T-cell (primary cell): ENCODE data around the gene ANK3. TPM values are rescaled to one million over a fixed set of nuclear protein-coding genes. Genes with fewer than 3 reads are reported as not detected.

Source experiments
- ATAC-seq, 4 experiments: fragments of 200-7000 bp in 3 of 4; fragments of 150-1000 bp in 1 of 4; cut with Tn5 transposase; replicated peaks in 1 of 4; 1 replicate in 3 of 4; 2 replicates in 1 of 4; pipeline ENCODE4 v1.10.0; 2021; ENCODE audit warnings: moderate library complexity in 3 of 4, mild to moderate bottlenecking in 2 of 4, moderate number of reproducible peaks in 1 of 4
- CTCF ChIA-PET, 2 donors: fragments of 300-600 bp; sonication (Branson Sonifier 250); formaldehyde crosslinking; loops; one replicate each; lab custom pipeline; 2022; ENCODE audit warnings: antibody characterized with exemption in 2 of 2; lab: Charles Lee
- POLR2A ChIA-PET, 2 donors: fragments of 300-600 bp; sonication (Branson Sonifier 250); formaldehyde crosslinking; loops; one replicate each; lab custom pipeline; 2022; ENCODE audit warnings: antibody characterized with exemption in 2 of 2; lab: Charles Lee
- DNase-seq, 35 experiments: peaks; one replicate each; pipeline versions ENCODE4 v3.0.0 to v3.0.0-alpha.2; 2013 to 2023
- H3K27ac ChIP-seq: one replicate; pipeline ENCODE4 v1.5.1; 2013; ENCODE audit warnings: low read length
- H3K27me3 ChIP-seq, 2 experiments: replicated peaks in 1 of 2; 1 replicate in 1 of 2; 2 replicates in 1 of 2; pipeline versions ENCODE4 v1.6.1 to v1.7.0; 2013; ENCODE audit warnings: low read length in 1 of 2, mixed read lengths in 1 of 2; ENCODE audit not compliant: control insufficient read depth in 2 of 2, insufficient read depth in 2 of 2; ENCODE audit errors: extremely low read depth in 1 of 2
- H3K36me3 ChIP-seq, 2 donors: 1 replicate in 1 of 2; 2 replicates in 1 of 2; pipeline versions ENCODE4 v1.6.1 to v1.7.0; 2013; ENCODE audit warnings: low read length in 1 of 2; ENCODE audit not compliant: control insufficient read depth in 2 of 2, insufficient read depth in 1 of 2; ENCODE audit errors: extremely low read depth in 1 of 2
- H3K4me1 ChIP-seq, 2 experiments: 1 replicate in 1 of 2; 2 replicates in 1 of 2; pipeline versions ENCODE4 v1.6.1 to v1.7.0; 2013; ENCODE audit warnings: low read length in 2 of 2, mixed read lengths in 1 of 2; ENCODE audit not compliant: insufficient read depth in 2 of 2, control insufficient read depth in 1 of 2; ENCODE audit errors: extremely low read depth in 1 of 2
- H3K4me3 ChIP-seq, 2 donors: 1 replicate in 1 of 2; 2 replicates in 1 of 2; pipeline versions ENCODE4 v1.5.1 to v1.7.0; 2013; ENCODE audit warnings: mild to moderate bottlenecking in 2 of 2, low read length in 1 of 2, moderate library complexity in 1 of 2; ENCODE audit not compliant: control insufficient read depth in 1 of 2; ENCODE audit errors: extremely low read depth in 1 of 2
- H3K9me3 ChIP-seq: 2 replicates; pipeline ENCODE4 v1.7.0; 2013
- H3K27ac Mint-ChIP-seq, 2 donors: one replicate each; pipeline ENCODE4 v1.8.0; 2020 to 2021; ENCODE audit warnings: mild to moderate bottlenecking in 2 of 2, mixed read lengths in 2 of 2
- H3K27me3 Mint-ChIP-seq, 2 donors: one replicate each; pipeline ENCODE4 v1.8.0; 2021 to 2022; ENCODE audit warnings: mixed read lengths in 2 of 2
- H3K36me3 Mint-ChIP-seq: one replicate; pipeline ENCODE4 v1.8.0; 2021; ENCODE audit warnings: mixed read lengths
- H3K4me1 Mint-ChIP-seq, 3 donors: one replicate each; pipeline ENCODE4 v1.8.0; 2020 to 2022; ENCODE audit warnings: mixed read lengths in 3 of 3, mild to moderate bottlenecking in 1 of 3
- H3K4me3 Mint-ChIP-seq, 3 donors: one replicate each; pipeline ENCODE4 v1.8.0; 2020 to 2022; ENCODE audit warnings: mild to moderate bottlenecking in 3 of 3, mixed read lengths in 3 of 3, moderate library complexity in 3 of 3
- H3K9me3 Mint-ChIP-seq, 3 donors: one replicate each; pipeline ENCODE4 v1.8.0; 2020 to 2022; ENCODE audit warnings: mixed read lengths in 3 of 3
- WGBS: methylation state at CpG from one replicate; pipeline ENCODE4 v1.1.5; 2013; ENCODE audit warnings: missing lambda C conversion rate; ENCODE audit not compliant: insufficient coverage; 5-methylcytosine and 5-hydroxymethylcytosine counted together
- total RNA-seq, 35 experiments: library from RNA in 6 of 35; stranded (reverse) in 6 of 35; fragments of 120-200 nt in 1 of 35; gene quantifications; one replicate each; pipeline versions ENCODE4 v1.2.1 to v1.2.4 and lab custom pipeline; 2013 to 2026

ANK3 gene
- total RNA-seq, 5 donors from 2014 or later (not counting 1 experiment from before 2014, with no cell fraction given) = 43.0 to 74.8 (median 56.7) TPM

GRCh38 chr10:60016794-60017193, 372.9 kb downstream of the ANK3 start:
- Histone ChIP-seq H3K27ac (no peak overlapping the region), H3K9me3 (no peaks in the 10 kb centered on the region), H3K27me3 (no peaks in the 10 kb centered on the region), H3K4me1 (no peaks in the 10 kb centered on the region), H3K4me3 (no peak overlapping the region), H3K36me3 (no peaks in the 10 kb centered on the region)
- Mint-ChIP-seq H3K36me3 (no peaks in the 10 kb centered on the region), H3K27me3 (peaks cover 9 to 11% of the 10 kb centered on the region in 2 donors), H3K27ac (no peak overlapping the region), H3K4me1 (no peaks in the 10 kb centered on the region), H3K4me3 (no peak overlapping the region), H3K9me3 (no peaks in the 10 kb centered on the region)
- POLR2A ChIA-PET = no interaction called here
- no CpG with 5 or more reads among the region's 3 CpGs for WGBS
- DNase-seq (no peak), ATAC-seq (no peak)
- CTCF ChIA-PET = no interaction called here

GRCh38 chr10:60009710-60010383, 379.8 kb downstream of the ANK3 start:
- H3K4me1 ChIP-seq = no peaks in the 10 kb centered on the region
- POLR2A ChIA-PET = no interaction called here
- H3K27ac Mint-ChIP-seq = no peak overlapping the region

GRCh38 chr10:60009276-60009675, 380.4 kb downstream of the ANK3 start:
- ATAC-seq (no peak), DNase-seq (no peak)
- Mint-ChIP-seq H3K27ac (no peak overlapping the region), H3K36me3 (no peaks in the 10 kb centered on the region), H3K27me3 (peaks cover 10% of the 10 kb centered on the region in 2 donors), H3K9me3 (no peaks in the 10 kb centered on the region), H3K4me1 (no peaks in the 10 kb centered on the region), H3K4me3 (no peak overlapping the region)
- Histone ChIP-seq H3K9me3 (no peaks in the 10 kb centered on the region), H3K4me3 (no peak overlapping the region), H3K4me1 (no peaks in the 10 kb centered on the region), H3K27ac (no peak overlapping the region), H3K27me3 (no peaks in the 10 kb centered on the region), H3K36me3 (no peaks in the 10 kb centered on the region)
- POLR2A ChIA-PET = no interaction called here
- WGBS = no CpG with 5 or more reads among the region's 2 CpGs
- CTCF ChIA-PET = no interaction called here

More at GRCh38 chr10:60009710-60010383, 379.8 kb downstream of the ANK3 start:
- WGBS = 33% methylated on average over 1 of the region's 2 CpGs
- DNase-seq (no peak), ATAC-seq (no peak)
- no peaks in the 10 kb centered on the region for H3K27me3 ChIP-seq
- no peaks in the 10 kb centered on the region for H3K4me1 Mint-ChIP-seq
- no peaks in the 10 kb centered on the region for H3K36me3 ChIP-seq
- H3K9me3 ChIP-seq = no peaks in the 10 kb centered on the region
- H3K4me3 Mint-ChIP-seq = no peak overlapping the region
- H3K9me3 Mint-ChIP-seq = no peaks in the 10 kb centered on the region
- CTCF ChIA-PET = no interaction called here
- peaks cover 10% of the 10 kb centered on the region in 2 donors for H3K27me3 Mint-ChIP-seq
- H3K4me3 ChIP-seq = no peak overlapping the region
- no peak overlapping the region for H3K27ac ChIP-seq
- H3K36me3 Mint-ChIP-seq = no peaks in the 10 kb centered on the region

GRCh38 chr10:60008816-60009215, 380.9 kb downstream of the ANK3 start:
- no peak overlapping the region for H3K27ac ChIP-seq
- ChIA-PET POLR2A (no interaction called here), CTCF (no interaction called here)
- Mint-ChIP-seq H3K4me3 (no peak overlapping the region), H3K27me3 (peaks cover 10% of the 10 kb centered on the region in 2 donors), H3K9me3 (no peaks in the 10 kb centered on the region), H3K27ac (no peak overlapping the region), H3K36me3 (no peaks in the 10 kb centered on the region), H3K4me1 (no peaks in the 10 kb centered on the region)
- H3K36me3 ChIP-seq = no peaks in the 10 kb centered on the region
- H3K4me1 ChIP-seq = no peaks in the 10 kb centered on the region
- H3K4me3 ChIP-seq = no peak overlapping the region
- H3K9me3 ChIP-seq = no peaks in the 10 kb centered on the region
- no peak for DNase-seq
- no peaks in the 10 kb centered on the region for H3K27me3 ChIP-seq
- ATAC-seq = no peak
- 83% methylated on average over 4 of the region's 4 CpGs for WGBS

GRCh38 chr10:60006062-60006461, 383.6 kb downstream of the ANK3 start:
- Histone ChIP-seq H3K36me3 (no peaks in the 10 kb centered on the region), H3K27ac (no peak overlapping the region), H3K9me3 (no peaks in the 10 kb centered on the region), H3K27me3 (no peaks in the 10 kb centered on the region), H3K4me1 (no peaks in the 10 kb centered on the region), H3K4me3 (no peak overlapping the region)
- no peak for DNase-seq
- no peak overlapping the region for H3K4me3 Mint-ChIP-seq
- H3K9me3 Mint-ChIP-seq = no peaks in the 10 kb centered on the region
- ATAC-seq = no peak
- ChIA-PET CTCF (no interaction called here), POLR2A (no interaction called here)
- no peaks in the 10 kb centered on the region for H3K36me3 Mint-ChIP-seq
- no peak overlapping the region for H3K27ac Mint-ChIP-seq
- peaks cover 0 to under 1% (median 0%) of the 10 kb centered on the region in 3 donors for H3K4me1 Mint-ChIP-seq
- H3K27me3 Mint-ChIP-seq = peaks cover 0 to 3% of the 10 kb centered on the region in 2 donors
- WGBS = no CpG with 5 or more reads among the region's 3 CpGs

GRCh38 chr10:60003651-60004523, 385.8 kb downstream of the ANK3 start:
- CTCF ChIA-PET = interaction anchor here in 1 of 2 donors (0.6 kb wide), 2 partner anchors 12 to 183 kb away, joined by 3 to 5 read pairs; no protein-coding TSS in a partner anchor
- peaks cover 0 to 3% of the 10 kb centered on the region in 2 donors for H3K27me3 Mint-ChIP-seq

More at GRCh38 chr10:60003651-60004523, 385.8 kb downstream of the ANK3 start:
- Mint-ChIP-seq H3K27ac (no peak overlapping the region), H3K4me1 (peaks cover 0 to 7% (median 3%) of the 10 kb centered on the region in 3 donors), H3K36me3 (no peaks in the 10 kb centered on the region), H3K9me3 (no peaks in the 10 kb centered on the region), H3K4me3 (no peak overlapping the region)
- H3K9me3 ChIP-seq = no peaks in the 10 kb centered on the region
- H3K4me3 ChIP-seq = no peak overlapping the region
- no peaks in the 10 kb centered on the region for H3K4me1 ChIP-seq
- WGBS = 80% methylated on average over 1 of the region's 5 CpGs
- H3K27me3 ChIP-seq = no peaks in the 10 kb centered on the region
- POLR2A ChIA-PET = no interaction called here
- DNase-seq = no peak
- H3K27ac ChIP-seq = no peak overlapping the region
- H3K36me3 ChIP-seq = no peaks in the 10 kb centered on the region
- ATAC-seq = no peak
